ENCODE measurements around the gene HOXA9. TPM values are rescaled to one million over a fixed set of nuclear protein-coding genes. Genes with fewer than 3 reads are reported as not detected.

HOXA9 gene
- total RNA-seq, 8 experiments from 2014 or later, result 1.3 to 95.2 (median 2.5) TPM

DNA sequence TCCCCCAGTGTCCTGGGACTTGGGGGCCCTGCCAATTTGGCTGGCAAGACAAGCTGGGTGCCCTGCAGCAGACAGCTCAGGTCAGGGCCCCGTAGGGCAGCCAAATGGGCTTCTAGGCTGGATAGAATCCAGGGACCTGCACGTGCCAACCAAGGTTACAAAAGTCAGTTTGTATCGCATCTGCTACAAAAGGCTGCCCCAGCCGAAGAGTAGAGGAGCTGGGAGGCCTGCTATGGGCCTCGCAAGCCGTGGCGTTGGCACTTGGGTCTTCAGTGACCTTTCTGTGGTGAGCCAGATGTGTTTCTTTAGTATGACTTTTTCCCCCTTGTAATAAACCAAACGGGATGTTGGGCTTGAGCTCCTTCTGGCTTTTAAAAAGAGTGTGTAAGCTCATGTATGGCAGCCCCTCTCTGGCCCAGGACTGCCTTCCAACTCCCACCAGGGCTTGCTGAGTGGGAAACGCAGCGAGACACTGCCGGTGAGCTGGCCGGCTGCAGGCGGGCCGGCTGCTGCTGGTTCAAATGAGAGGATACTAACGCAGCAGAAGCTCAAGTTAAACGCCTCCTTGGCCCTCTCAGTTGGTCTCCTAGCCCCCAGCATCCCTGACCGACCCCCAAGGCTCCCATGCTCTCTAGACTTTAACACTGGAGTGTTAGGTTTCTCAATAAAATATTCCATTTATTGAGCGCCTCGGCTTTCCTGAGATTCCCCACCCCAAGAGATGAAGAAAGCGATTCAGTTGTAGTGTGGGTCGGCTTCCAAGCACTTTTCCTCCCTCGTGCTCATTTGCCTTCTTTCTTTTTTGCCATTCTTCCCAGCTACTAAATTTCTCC, 11.8 kb upstream of the HOXA9 start:
- Histone ChIP-seq H3K4me1 (replicated peaks in 1 of 2) (no peaks in the 10 kb centered on the region), H3K27ac (no peak overlapping the region), H3K4me3 (no peak overlapping the region)
- in situ Hi-C loops (cut with MboI; ENCODE audit: low pct_unique_long_range_greater_than_20kb in 2 of 9, low sequenced_read_pairs in 9 of 9, unreplicated experiment in 9 of 9), result loop anchor here in 7 of 9 experiments (10.0 to 25.0 kb wide), 6 partner anchors 610 to 1315 kb away; no protein-coding TSS in a partner anchor
- 0 to 47% (median 10%) methylated on average over 1 to 9 of the region's 22 CpGs for WGBS, 10 experiments
- ATAC-seq (replicated peaks in 6 of 8), result no peak

DNA sequence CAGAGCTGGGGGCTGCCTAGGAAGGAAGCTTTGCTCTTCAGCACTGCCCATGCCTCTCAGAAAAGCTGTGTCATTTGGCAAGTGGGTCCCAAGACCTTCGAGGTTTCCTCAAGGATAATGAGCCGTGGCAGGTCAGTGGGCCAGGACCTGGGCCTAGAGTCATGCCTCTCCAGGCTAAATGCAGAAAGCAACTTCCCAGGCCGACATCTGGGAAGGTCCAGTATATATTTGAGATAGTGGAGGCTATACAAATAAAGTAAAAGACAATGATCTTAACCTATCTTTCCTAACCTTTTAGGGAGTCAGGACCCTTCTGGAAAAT, 11.1 kb upstream of the HOXA9 start:
- Histone ChIP-seq H3K4me1 (replicated peaks in 1 of 2) (no peaks in the 10 kb centered on the region), H3K27ac (no peak overlapping the region), H3K4me3 (no peak overlapping the region)
- 0 to 60% (median 40%) methylated on average over 1 to 3 of the region's 3 CpGs; no CpG with 5 or more reads in 4 of the 10 experiments for WGBS, 10 experiments
- ATAC-seq (replicated peaks in 6 of 8), result no peak
- in situ Hi-C loops (cut with MboI; ENCODE audit: low pct_unique_long_range_greater_than_20kb in 2 of 9, low sequenced_read_pairs in 9 of 9, unreplicated experiment in 9 of 9), result loop anchor here in 7 of 9 experiments (10.0 to 25.0 kb wide), 6 partner anchors 611 to 1314 kb away; no protein-coding TSS in a partner anchor

DNA sequence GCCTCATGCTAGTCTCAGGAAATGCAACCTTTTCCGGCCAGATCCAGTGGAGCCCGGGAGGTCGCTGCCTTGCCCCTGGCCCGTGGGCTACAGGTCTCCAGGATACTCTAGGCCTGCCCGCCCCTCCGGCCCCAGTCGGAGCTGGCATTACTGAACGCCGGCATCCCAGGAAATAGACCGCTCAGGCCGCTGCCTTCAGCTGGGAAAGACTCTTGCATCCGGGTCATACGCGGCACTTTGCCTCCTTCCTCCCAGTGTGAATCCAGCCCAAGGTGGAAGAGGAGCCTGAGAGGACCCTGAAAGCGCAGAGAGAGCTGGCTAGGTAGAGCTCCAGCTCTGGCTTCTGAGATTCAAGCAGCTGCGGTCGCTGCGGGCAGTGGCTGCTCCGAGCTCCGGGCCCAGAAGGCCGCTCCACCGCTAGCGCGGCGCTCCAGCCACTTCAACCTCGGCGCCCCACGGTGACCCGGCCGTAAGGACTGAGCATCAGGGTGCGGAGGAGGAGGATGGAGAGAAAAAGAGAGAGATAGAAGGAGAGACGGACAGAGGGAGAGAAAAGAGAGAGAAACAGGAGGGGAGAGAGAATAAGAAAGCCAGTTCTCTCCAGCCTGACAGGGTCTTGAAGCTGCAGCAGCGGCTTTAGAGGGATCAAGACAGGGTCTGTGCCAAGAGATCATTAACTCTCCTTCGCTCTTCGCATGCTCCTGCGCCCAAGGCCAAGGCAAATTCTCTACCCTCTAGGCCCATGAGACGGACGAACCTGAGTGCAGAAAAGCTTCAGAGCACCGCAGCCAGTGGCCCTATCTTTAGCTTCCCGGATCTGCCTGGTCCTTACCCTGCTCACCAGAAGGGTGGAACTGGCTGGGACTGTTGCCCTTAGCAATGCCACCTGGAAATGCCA, 10.5 kb upstream of the HOXA9 start:
- no peaks in the 10 kb centered on the region for H3K4me1 ChIP-seq (replicated peaks in 1 of 2)
- peak in 3 of 8 experiments; percentile 0 for ATAC-seq (replicated peaks in 6 of 8)
- in situ Hi-C loops (cut with MboI; ENCODE audit: low pct_unique_long_range_greater_than_20kb in 2 of 9, low sequenced_read_pairs in 9 of 9, unreplicated experiment in 9 of 9), result loop anchor here in 7 of 9 experiments (10.0 to 25.0 kb wide), 6 partner anchors 611 to 1314 kb away; no protein-coding TSS in a partner anchor
- 0 to 34% (median 20%) methylated on average over 1 to 17 of the region's 40 CpGs for WGBS, 10 experiments
- H3K27ac ChIP-seq, result no peak overlapping the region
- no peak overlapping the region for H3K4me3 ChIP-seq

DNA sequence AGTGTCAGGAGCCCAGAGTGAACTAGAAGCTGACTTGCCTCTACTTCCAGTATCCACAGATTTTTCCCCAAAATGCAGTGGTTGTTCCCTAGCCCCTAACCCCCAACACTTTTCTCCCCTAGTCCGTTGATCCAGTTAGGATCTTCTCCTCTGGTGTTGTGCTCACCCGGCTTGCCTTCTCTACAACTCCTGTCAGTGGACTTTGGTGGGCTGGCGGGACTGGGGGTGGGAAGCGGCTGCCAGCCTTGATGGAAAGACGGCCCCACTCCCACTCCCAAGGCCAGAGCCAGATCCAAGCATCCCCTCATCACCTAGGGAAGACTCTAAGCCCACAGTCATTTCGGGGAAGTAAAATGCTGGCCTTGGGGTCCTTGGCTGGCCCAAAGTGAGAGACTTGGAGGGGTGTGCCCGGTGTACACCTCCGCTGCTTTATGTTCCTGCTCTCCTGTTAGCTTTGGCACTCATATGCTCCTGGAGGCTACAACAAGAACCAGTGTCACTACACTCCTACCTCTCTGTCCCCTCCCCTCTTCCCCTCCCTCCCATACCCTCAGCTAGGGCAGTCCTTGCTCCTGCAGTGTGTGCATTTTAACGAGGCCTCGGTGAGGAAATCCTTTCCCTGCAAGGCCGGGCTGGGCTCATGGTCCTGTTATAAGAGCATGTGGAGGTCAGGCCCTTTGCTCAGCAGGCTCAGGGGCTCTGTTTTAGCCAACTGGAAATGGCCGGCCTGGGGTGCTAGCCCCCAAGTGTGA, 9.7 kb upstream of the HOXA9 start:
- Histone ChIP-seq H3K4me1 (replicated peaks in 1 of 2) (peaks cover 0 to under 1% of the 10 kb centered on the region in 2 donors), H3K27ac (no peak overlapping the region), H3K4me3 (no peak overlapping the region)
- 28 to 40% (median 35%) methylated on average over 1 to 4 of the region's 12 CpGs; no CpG with 5 or more reads in 6 of the 10 experiments for whole genome bisulfite sequencing, 10 experiments
- ATAC-seq (replicated peaks in 6 of 8), result peak in 3 of 8 experiments; percentile 4 to 22 (median 7)
- in situ Hi-C loops (cut with MboI; ENCODE audit: low pct_unique_long_range_greater_than_20kb in 2 of 9, low sequenced_read_pairs in 9 of 9, unreplicated experiment in 9 of 9), result loop anchor here (10.0 to 25.0 kb wide), 8 partner anchors 612 to 1313 kb away; no protein-coding TSS in a partner anchor

DNA sequence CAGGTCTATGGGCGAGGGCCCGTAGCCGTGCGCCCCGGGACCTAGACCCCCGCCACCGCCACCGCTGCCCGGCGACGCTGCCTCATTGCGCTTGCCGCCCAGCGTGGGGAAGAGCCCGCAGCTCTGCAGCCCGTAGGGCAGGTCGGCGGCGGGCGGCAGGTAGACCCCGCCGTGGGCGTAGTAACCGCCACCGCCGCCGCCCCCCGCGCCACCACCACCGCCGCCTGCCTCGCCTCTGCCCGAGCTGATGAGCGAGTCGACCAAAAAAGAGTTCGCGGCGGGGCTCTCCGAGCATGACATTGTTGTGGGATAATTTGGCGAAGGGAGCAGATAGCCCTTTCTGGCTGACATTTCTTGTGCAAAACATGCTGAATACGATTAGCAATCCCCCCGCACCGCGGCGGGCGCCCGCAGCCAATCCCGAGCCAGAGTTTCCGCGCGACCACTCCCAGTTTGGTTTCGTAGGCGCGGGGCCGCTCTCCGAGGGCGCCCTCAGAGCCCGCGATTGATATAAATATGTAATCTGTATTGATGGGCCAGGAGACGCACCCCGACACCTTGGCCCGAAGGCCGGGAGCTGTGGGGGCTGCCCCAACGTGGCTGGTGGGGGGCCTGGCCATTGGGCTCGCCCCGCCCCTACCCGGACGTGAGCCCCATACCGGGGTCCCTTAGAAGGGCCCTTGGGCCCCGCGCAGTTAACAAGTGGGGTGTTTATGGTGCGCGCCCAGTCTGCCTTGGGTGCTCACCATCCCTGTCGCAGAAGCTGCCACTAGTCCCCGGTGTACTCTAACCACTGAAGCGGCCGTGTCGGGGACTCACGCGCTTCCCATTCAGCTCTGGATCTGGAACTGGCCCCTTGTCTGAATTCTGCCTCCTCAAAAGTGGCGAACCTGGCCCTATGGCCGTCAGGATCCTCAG, 8.9 kb upstream of the HOXA9 start, which contains the start of gene HOXA10:
HOXA10 (minus strand) TSS at position 365 of the 918 bp plus-strand sequence; CDS start at position 351, 14 bp downstream.
- peak in 7 of 8 experiments; percentile 0 to 30 (median 15) for ATAC-seq (replicated peaks in 6 of 8)
- H3K4me1 ChIP-seq (replicated peaks in 1 of 2), result peaks cover 0 to 6% of the 10 kb centered on the region in 2 donors
- peak within 1 kb of the TSS in 4 of 5 donors; percentile 15 to 32 (median 24) for H3K4me3 ChIP-seq
- no peak within 1 kb of the TSS for H3K27ac ChIP-seq
- in situ Hi-C loops (cut with MboI; ENCODE audit: low pct_unique_long_range_greater_than_20kb in 2 of 9, low sequenced_read_pairs in 9 of 9, unreplicated experiment in 9 of 9), result loop anchor here in 6 of 9 experiments (10.0 to 25.0 kb wide), 4 partner anchors 787 to 1312 kb away; no protein-coding TSS in a partner anchor
- WGBS, 10 experiments, result 0 to 20% (median 0%) methylated on average over 1 to 13 of the region's 82 CpGs; no CpG with 5 or more reads in 5 of the 10 experiments

DNA sequence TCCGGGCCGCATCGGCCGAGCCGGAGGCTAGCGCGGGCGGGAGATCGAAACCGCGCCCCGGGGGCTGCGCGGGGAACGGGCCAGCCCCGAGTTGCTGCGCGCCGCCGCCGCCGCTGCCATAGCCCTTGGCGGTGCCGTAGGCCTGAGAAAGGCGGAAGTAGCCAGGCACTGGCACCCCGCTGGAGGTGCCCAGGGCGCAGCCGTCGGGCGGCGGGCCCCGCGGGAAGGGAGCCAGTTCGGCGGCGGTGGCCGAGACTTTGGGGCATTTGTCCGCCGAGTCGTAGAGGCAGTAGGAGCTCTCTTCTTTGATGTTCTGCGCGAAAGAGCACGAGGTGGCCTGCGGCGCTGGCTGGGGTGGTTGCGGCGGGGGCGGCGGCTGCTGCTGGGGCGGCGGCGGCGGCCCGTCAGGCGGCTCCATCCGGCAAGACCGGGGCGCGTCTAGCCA, 8.2 kb upstream of the HOXA9 start:
- WGBS, 10 experiments, result 0 to 3% (median 0%) methylated on average over 6 to 31 of the region's 59 CpGs; no CpG with 5 or more reads in 7 of the 10 experiments
- in situ Hi-C loops (cut with MboI; ENCODE audit: low pct_unique_long_range_greater_than_20kb in 2 of 9, low sequenced_read_pairs in 9 of 9, unreplicated experiment in 9 of 9), result loop anchor here in 6 of 9 experiments (10.0 to 25.0 kb wide), 4 partner anchors 786 to 1311 kb away; no protein-coding TSS in a partner anchor
- peak; percentile 1 to 66 (median 37) for ATAC-seq (replicated peaks in 6 of 8)
- Histone ChIP-seq H3K27ac (no peak overlapping the region), H3K4me3 (peak overlapping the region in 4 of 5 donors; percentile 15 to 32 (median 24)), H3K4me1 (replicated peaks in 1 of 2) (peaks cover 0 to 6% of the 10 kb centered on the region in 2 donors)

DNA sequence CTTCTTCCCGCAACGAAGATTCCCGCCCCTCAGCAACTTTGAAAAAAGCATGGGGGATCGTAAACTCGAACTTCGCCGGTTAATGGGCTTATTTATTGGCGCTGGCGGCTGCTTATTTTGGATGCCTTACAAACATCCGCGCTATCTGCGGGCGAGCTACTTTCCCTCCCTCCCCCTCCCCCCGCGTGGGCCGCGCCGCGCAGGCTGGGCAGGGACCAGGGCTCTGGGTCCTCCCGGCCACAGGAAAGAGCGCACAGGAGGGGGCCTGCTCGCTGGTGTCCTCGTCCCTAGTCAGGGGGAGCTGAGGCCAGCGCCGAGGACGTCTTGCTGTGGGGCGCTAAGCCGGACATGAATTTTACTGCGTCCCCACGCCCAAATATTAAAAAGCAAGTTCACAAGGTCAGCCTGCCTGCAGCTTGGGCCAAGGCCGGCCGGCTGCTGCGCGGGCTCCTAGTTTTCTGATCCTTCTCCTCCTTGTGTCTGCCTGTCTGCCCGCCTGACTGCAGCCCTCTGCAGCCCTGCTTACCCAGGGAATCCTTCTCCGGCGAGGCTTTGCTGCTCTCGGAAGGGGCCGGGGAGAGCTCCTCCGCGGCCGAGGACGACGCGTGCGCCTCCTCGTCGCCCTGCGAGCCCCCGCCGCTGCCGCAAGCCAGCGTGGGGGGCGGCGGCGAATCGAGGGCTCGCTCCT, 7.6 kb upstream of the HOXA9 start:
- peak; percentile 3 to 70 (median 47) for ATAC-seq (replicated peaks in 6 of 8)
- peaks cover 0 to 6% of the 10 kb centered on the region in 2 donors for H3K4me1 ChIP-seq (replicated peaks in 1 of 2)
- 0 to 3% (median 2%) methylated on average over 8 to 20 of the region's 58 CpGs; no CpG with 5 or more reads in 5 of the 10 experiments for WGBS, 10 experiments
- in situ Hi-C loops (cut with MboI; ENCODE audit: low pct_unique_long_range_greater_than_20kb in 2 of 9, low sequenced_read_pairs in 9 of 9, unreplicated experiment in 9 of 9), result loop anchor here in 6 of 9 experiments (10.0 to 25.0 kb wide), 4 partner anchors 786 to 1311 kb away; no protein-coding TSS in a partner anchor
- peak overlapping the region in 4 of 5 donors; percentile 15 to 32 (median 24) for H3K4me3 ChIP-seq
- H3K27ac ChIP-seq, result no peak overlapping the region

DNA sequence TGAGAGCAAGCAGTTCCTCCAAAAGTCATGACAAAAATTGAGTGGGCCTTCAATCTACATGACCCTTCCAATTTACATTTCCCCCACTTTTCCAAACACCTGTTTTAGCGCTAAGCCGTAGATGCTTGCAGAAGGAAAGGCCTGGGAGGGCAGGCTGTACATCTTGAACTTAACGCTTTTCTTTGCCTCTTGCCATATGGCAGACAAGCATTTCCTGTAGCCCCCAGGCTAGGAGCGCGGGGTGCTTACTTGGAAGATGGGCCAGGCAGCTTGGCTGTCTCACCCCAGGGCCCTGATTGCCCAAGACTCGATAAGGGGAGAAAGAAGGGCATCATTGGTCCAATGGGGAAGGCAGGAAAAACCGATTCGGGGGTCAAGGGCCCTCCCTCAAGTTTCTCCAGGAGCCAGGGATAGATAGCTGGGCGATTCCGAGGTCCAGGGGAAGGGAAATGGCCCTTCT, 7.0 kb upstream of the HOXA9 start:
- ATAC-seq (replicated peaks in 6 of 8), result no peak
- Histone ChIP-seq H3K4me3 (no peak overlapping the region), H3K4me1 (replicated peaks in 1 of 2) (peaks cover 0 to 6% of the 10 kb centered on the region in 2 donors), H3K27ac (no peak overlapping the region)
- WGBS, 10 experiments, result 0 to 20% (median 5%) methylated on average over 1 to 7 of the region's 10 CpGs; no CpG with 5 or more reads in 2 of the 10 experiments
- in situ Hi-C loops (cut with MboI; ENCODE audit: low pct_unique_long_range_greater_than_20kb in 2 of 9, low sequenced_read_pairs in 9 of 9, unreplicated experiment in 9 of 9), result loop anchor here in 6 of 9 experiments (10.0 to 25.0 kb wide), 4 partner anchors 785 to 1310 kb away; no protein-coding TSS in a partner anchor

DNA sequence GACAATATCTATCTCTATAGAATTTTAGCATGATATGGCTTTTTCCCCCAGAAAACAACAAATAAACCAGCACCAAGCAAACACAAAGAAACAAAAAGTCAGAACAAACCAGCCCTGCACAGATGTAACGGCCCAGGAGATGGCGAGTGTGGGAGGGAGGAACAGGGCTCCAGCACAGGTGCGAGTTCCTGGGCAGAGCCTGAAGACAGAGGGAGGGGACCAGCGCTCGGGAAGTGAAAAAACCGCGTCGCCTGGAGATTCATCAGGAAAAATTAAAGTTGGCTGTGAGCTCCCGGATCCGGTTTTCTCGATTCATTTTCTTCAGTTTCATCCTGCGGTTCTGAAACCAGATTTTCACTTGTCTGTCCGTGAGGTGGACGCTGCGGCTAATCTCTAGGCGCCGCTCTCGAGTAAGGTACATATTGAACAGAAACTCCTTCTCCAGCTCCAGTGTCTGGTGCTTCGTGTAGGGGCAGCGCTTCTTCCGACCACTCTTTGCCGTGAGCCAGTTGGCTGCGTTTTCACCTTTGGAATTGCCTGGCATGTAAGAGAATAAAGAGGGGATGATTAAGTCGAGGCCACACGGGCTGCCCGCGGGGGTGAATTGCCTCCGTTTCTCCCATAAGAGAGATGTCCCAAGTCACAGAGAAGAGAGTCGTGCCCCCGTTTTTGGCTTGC, 6.4 kb upstream of the HOXA9 start:
- Histone ChIP-seq H3K4me3 (no peak overlapping the region), H3K4me1 (replicated peaks in 1 of 2) (peaks cover 0 to 6% of the 10 kb centered on the region in 2 donors), H3K27ac (no peak overlapping the region)
- in situ Hi-C loops (cut with MboI; ENCODE audit: low pct_unique_long_range_greater_than_20kb in 2 of 9, low sequenced_read_pairs in 9 of 9, unreplicated experiment in 9 of 9), result loop anchor here in 6 of 9 experiments (10.0 to 25.0 kb wide), 4 partner anchors 784 to 1309 kb away; no protein-coding TSS in a partner anchor
- WGBS, 10 experiments, result 0 to 40% (median 4%) methylated on average over 2 to 28 of the region's 30 CpGs
- ATAC-seq (replicated peaks in 6 of 8), result no peak

DNA sequence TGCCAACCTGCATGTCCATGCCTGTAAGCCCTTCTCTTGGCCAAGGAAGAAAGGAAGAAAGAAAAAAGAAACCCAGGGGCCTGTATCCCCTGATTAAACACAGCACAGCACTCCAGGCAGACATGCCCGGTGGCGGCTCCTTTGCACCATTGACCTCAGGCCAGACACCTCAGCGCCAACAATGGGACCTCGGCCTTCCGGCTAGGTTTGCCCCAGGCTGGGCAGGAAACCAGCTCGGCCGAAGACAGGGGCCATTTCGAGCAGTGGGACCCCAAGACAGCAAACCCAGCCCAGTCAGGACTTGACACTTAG, 5.9 kb upstream of the HOXA9 start:
- peaks cover 0 to 10% of the 10 kb centered on the region in 2 donors for H3K4me1 ChIP-seq (replicated peaks in 1 of 2)
- no peak for ATAC-seq (replicated peaks in 6 of 8)
- in situ Hi-C loops (cut with MboI; ENCODE audit: low pct_unique_long_range_greater_than_20kb in 2 of 9, low sequenced_read_pairs in 9 of 9, unreplicated experiment in 9 of 9), result loop anchor here in 6 of 9 experiments (10.0 to 25.0 kb wide), 4 partner anchors 784 to 1309 kb away; no protein-coding TSS in a partner anchor
- no peak overlapping the region for H3K27ac ChIP-seq
- 0 to 20% (median 4%) methylated on average over 1 to 4 of the region's 8 CpGs; no CpG with 5 or more reads in 3 of the 10 experiments for WGBS, 10 experiments
- H3K4me3 ChIP-seq, result no peak overlapping the region

Data from motor neuron (in vitro differentiated cells).